ENCODE results near the gene TNPO1. TPM values are rescaled to one million over a fixed set of nuclear protein-coding genes. Genes with fewer than 3 reads are reported as not detected.

The TNPO1 gene
- total and polyA plus RNA-seq, 10 of the 15 experiments (the other 5 are each of a cell fraction or from before 2014, with no cell fraction given), result 18.1 to 123 (median 79.2) TPM

- RAD21 ChIA-PET (ENCODE audit: unreplicated experiment), result no interaction called here
- H3K9me3 ChIP-seq (replicated peaks; ENCODE audit: control insufficient read depth, insufficient read depth, low read length), result no peaks in the 10 kb centered on the region
- no peak for TF ChIP-seq MYC (IDR thresholded peaks at IDR 0.05; ENCODE audit: insufficient read depth, insufficient read length, insufficient replicate concordance, low read length, severe bottlenecking)
- no peak for TF ChIP-seq STAT1 (conservative IDR thresholded peaks at IDR 0.05)
- no peak for TF ChIP-seq MXI1 (IDR thresholded peaks at IDR 0.05; ENCODE audit: low read depth, low read length)
- no TSS peak for BruUV-seq (replicated peaks)
- no peaks in the 10 kb centered on the region for H3K4me1 ChIP-seq (ENCODE audit: control insufficient read depth, insufficient read depth, low read length)
- CTCF ChIA-PET, result interaction anchor here (1.0 kb wide), 1 partner anchor 14 kb away, joined by 3 read pairs; no protein-coding TSS in a partner anchor
- H3K27me3 ChIP-seq (replicated peaks in 1 of 2; ENCODE audit: control insufficient read depth in 2 of 2, insufficient read depth in 2 of 2, low read length in 1 of 2), result no peaks in the 10 kb centered on the region
- H2AFZ ChIP-seq (ENCODE audit: control insufficient read depth, low read depth, low read length), result no peak overlapping the region
- intact Hi-C loops (cut with micrococcal nuclease; ENCODE audit: unreplicated experiment) (no loop called here), in situ Hi-C loops (cut with MboI) (no loop called here)
- H3K79me2 ChIP-seq (ENCODE audit: control insufficient read depth, insufficient read depth, low read length), result no peaks in the 10 kb centered on the region; the same call in 1 of the 2 replicates
- H4K20me1 ChIP-seq (ENCODE audit: control insufficient read depth, insufficient read depth), result no peaks in the 10 kb centered on the region
- 43% methylated on average over 3 of the region's 3 CpGs for WGBS (ENCODE audit: insufficient coverage, insufficient replicate concordance, low lambda C conversion rate, missing lambda C conversion rate)
- no peak for FAIRE-seq
- H3K9ac ChIP-seq (ENCODE audit: control insufficient read depth, insufficient read depth, low read length), result no peak overlapping the region
- no peak for ATAC-seq
- no peak overlapping the region for H3K4me3 ChIP-seq
- H3K36me3 ChIP-seq (ENCODE audit: control insufficient read depth in 2 of 2, insufficient read depth in 2 of 2, low read length in 1 of 2), result no peaks in the 10 kb centered on the region
- H3K4me2 ChIP-seq (ENCODE audit: control insufficient read depth, insufficient read depth), result no peak overlapping the region
- H3K27ac ChIP-seq (ENCODE audit: control insufficient read depth, insufficient read depth), result no peak overlapping the region
- SMC1A ChIA-PET (ENCODE audit: uncharacterized antibody, unreplicated experiment), result no interaction called here
- DNase-seq (ENCODE audit: low read depth, low spot score), result no peak
- POLR2A ChIA-PET, result no interaction called here
These were observed 19.2 kb downstream of the TNPO1 start for GRCh38 chr5:72835633-72836032.

GRCh38 chr5:72836810-72837209, 20.3 kb downstream of the TNPO1 start:
- no peak for ATAC-seq
- in situ Hi-C loops (cut with MboI), result no loop called here
- ChIA-PET POLR2A (no interaction called here), SMC1A (ENCODE audit: uncharacterized antibody, unreplicated experiment) (no interaction called here), CTCF (interaction anchor here (0.8 to 1.0 kb wide), 3 partner anchors 13 to 19 kb away, joined by 3 read pairs; no protein-coding TSS in a partner anchor), RAD21 (ENCODE audit: unreplicated experiment) (no interaction called here)
- no TSS peak for BruUV-seq (replicated peaks)
- Histone ChIP-seq H2AFZ (ENCODE audit: control insufficient read depth, low read depth, low read length) (no peak overlapping the region), H3K27me3 (replicated peaks in 1 of 2; ENCODE audit: control insufficient read depth in 2 of 2, insufficient read depth in 2 of 2, low read length in 1 of 2) (no peaks in the 10 kb centered on the region), H3K9ac (ENCODE audit: control insufficient read depth, insufficient read depth, low read length) (no peak overlapping the region), H3K79me2 (ENCODE audit: control insufficient read depth, insufficient read depth, low read length) (no peaks in the 10 kb centered on the region; the same call in 1 of the 2 replicates), H3K4me2 (ENCODE audit: control insufficient read depth, insufficient read depth) (no peak overlapping the region), H4K20me1 (ENCODE audit: control insufficient read depth, insufficient read depth) (no peaks in the 10 kb centered on the region), H3K36me3 (ENCODE audit: control insufficient read depth in 2 of 2, insufficient read depth in 2 of 2, low read length in 1 of 2) (no peaks in the 10 kb centered on the region), H3K27ac (ENCODE audit: control insufficient read depth, insufficient read depth) (no peak overlapping the region), H3K4me3 (no peak overlapping the region), H3K9me3 (replicated peaks; ENCODE audit: control insufficient read depth, insufficient read depth, low read length) (no peaks in the 10 kb centered on the region), H3K4me1 (ENCODE audit: control insufficient read depth, insufficient read depth, low read length) (no peaks in the 10 kb centered on the region)
- 100% methylated on average over 1 of the region's 1 CpG for WGBS (ENCODE audit: insufficient coverage, insufficient replicate concordance, low lambda C conversion rate, missing lambda C conversion rate)
- intact Hi-C loops (cut with micrococcal nuclease; ENCODE audit: unreplicated experiment), result no loop called here
- no peak for DNase-seq (ENCODE audit: low read depth, low spot score)
- peak; percentile 47 for FAIRE-seq
- TF ChIP-seq SPI1 (IDR thresholded peaks at IDR 0.05; ENCODE audit: borderline replicate concordance, insufficient read depth, low read depth, low read length) (no peak), BCLAF1 (IDR thresholded peaks at IDR 0.05) (no peak), HCFC1 (IDR thresholded peaks at IDR 0.05; ENCODE audit: low read length) (no peak), NFYB (IDR thresholded peaks at IDR 0.05; ENCODE audit: insufficient read depth, low read depth, low read length) (no peak), REST (IDR thresholded peaks at IDR 0.05; ENCODE audit: low read depth, low read length) (no peak)

All from GM12878 (cell line).